Common myeloid progenitor, CD34-positive (primary cell): ENCODE results near the gene EFCAB7.

Experiments
- CTCF ChIA-PET: fragments of 350-600 bp; sonication (Branson Sonifier 250); formaldehyde crosslinking; loops from one replicate; lab custom pipeline; 2021; ENCODE audit warnings: antibody characterized with exemption; lab: Charles Lee
- POLR2A ChIA-PET: fragments of 350-600 bp; sonication (Branson Sonifier 250); formaldehyde crosslinking; loops from one replicate; lab custom pipeline; 2021; ENCODE audit warnings: antibody characterized with exemption; lab: Charles Lee
- DNase-seq, 3 donors: peaks; one replicate each; pipeline versions ENCODE4 v3.0.0 to v3.0.0-alpha.2; 2013
- H3K27ac ChIP-seq, 2 experiments: 1 replicate in 1 of 2; 2 replicates in 1 of 2; pipeline ENCODE4 v1.7.0; 2013; ENCODE audit warnings: inconsistent platforms in 2 of 2, low read length in 2 of 2, mild to moderate bottlenecking in 2 of 2, low read depth in 1 of 2, moderate library complexity in 1 of 2; ENCODE audit not compliant: severe bottlenecking in 2 of 2, insufficient read depth in 1 of 2, poor library complexity in 1 of 2
- H3K27me3 ChIP-seq, 5 experiments: replicated peaks in 2 of 5; 1 replicate in 3 of 5; 2 replicates in 2 of 5; pipeline versions ENCODE4 v1.6.1 to v1.7.0; 2013; ENCODE audit warnings: low read length in 4 of 5, mild to moderate bottlenecking in 2 of 5, moderate library complexity in 2 of 5, inconsistent platforms in 1 of 5; ENCODE audit not compliant: insufficient read depth in 5 of 5, control insufficient read depth in 4 of 5
- H3K36me3 ChIP-seq, 4 experiments: 1 replicate in 2 of 4; 2 replicates in 2 of 4; pipeline versions ENCODE4 v1.6.1 to v1.7.0; 2013; ENCODE audit warnings: low read length in 3 of 4, control low read depth in 1 of 4, mild to moderate bottlenecking in 1 of 4; ENCODE audit not compliant: control insufficient read depth in 4 of 4, insufficient read depth in 4 of 4
- H3K4me1 ChIP-seq, 4 experiments: 1 replicate in 3 of 4; 2 replicates in 1 of 4; pipeline versions ENCODE4 v1.6.1 to v1.7.1; 2013; ENCODE audit warnings: low read length in 3 of 4, mild to moderate bottlenecking in 3 of 4, control low read depth in 1 of 4, inconsistent platforms in 1 of 4, moderate library complexity in 1 of 4; ENCODE audit not compliant: control insufficient read depth in 4 of 4, insufficient read depth in 4 of 4; ENCODE audit errors: control extremely low read depth in 1 of 4
- H3K4me3 ChIP-seq, 7 experiments: 1 replicate in 4 of 7; 2 replicates in 3 of 7; pipeline versions ENCODE4 v1.5.1 to v1.7.0; 2013; ENCODE audit warnings: mild to moderate bottlenecking in 7 of 7, low read length in 6 of 7, moderate library complexity in 6 of 7, inconsistent platforms in 2 of 7, low read depth in 2 of 7, control low read depth in 1 of 7; ENCODE audit not compliant: insufficient read depth in 4 of 7, control insufficient read depth in 1 of 7; ENCODE audit errors: extremely low read depth in 1 of 7
- H3K9me3 ChIP-seq, 5 experiments: 1 replicate in 4 of 5; 2 replicates in 1 of 5; pipeline versions ENCODE4 v1.6.1 to v1.7.1; 2013; ENCODE audit warnings: low read length in 4 of 5, mild to moderate bottlenecking in 2 of 5, inconsistent platforms in 1 of 5, low read depth in 1 of 5, moderate library complexity in 1 of 5; ENCODE audit not compliant: control insufficient read depth in 4 of 5, insufficient read depth in 2 of 5; ENCODE audit errors: control extremely low read depth in 1 of 5
- WGBS: methylation state at CpG from one replicate; pipeline ENCODE4 v1.1.5; 2013; ENCODE audit not compliant: insufficient coverage; 5-methylcytosine and 5-hydroxymethylcytosine counted together

EFCAB7 gene

DNA sequence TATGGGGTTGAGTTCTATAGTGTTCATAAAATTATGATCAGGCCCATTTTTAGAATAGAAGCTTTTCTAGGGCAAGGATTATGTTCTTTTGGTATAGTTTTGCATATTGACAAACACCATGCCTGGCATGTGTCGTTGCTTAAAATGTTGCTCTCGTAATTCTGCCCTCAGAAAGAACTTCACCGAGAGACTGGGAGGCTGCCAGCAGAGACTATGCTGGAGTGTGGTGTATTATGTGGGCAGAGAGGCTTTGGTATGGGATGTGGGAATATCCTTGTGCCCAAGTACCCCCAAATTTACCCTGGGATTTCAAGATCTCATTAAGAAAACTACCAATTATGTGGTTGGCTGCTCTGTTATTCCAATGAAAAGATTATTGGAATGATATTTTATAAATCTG is 97.8 kb downstream of the EFCAB7 start:
- WGBS = 94% methylated on average over 2 of the region's 3 CpGs
- ChIA-PET CTCF (no interaction called here), POLR2A (no interaction called here)

GRCh38 chr1:63621698-63622097 is 98.4 kb downstream of the EFCAB7 start:
- no peaks in the 10 kb centered on the region for H3K9me3 ChIP-seq
- H3K36me3 ChIP-seq = no peaks in the 10 kb centered on the region
- 92% methylated on average over 5 of the region's 6 CpGs for WGBS
- H3K27ac ChIP-seq = no peak overlapping the region
- H3K4me3 ChIP-seq = no peak overlapping the region
- ChIA-PET POLR2A (no interaction called here), CTCF (no interaction called here)
- no peak for DNase-seq
- peaks cover 0 to 10% (median 3%) of the 10 kb centered on the region in 4 experiments for H3K4me1 ChIP-seq
- no peaks in the 10 kb centered on the region for H3K27me3 ChIP-seq

More for the DNA sequence above, 97.8 kb downstream of the EFCAB7 start:
- Histone ChIP-seq H3K9me3 (no peaks in the 10 kb centered on the region), H3K27ac (no peak overlapping the region), H3K4me3 (no peak overlapping the region), H3K36me3 (no peaks in the 10 kb centered on the region), H3K27me3 (no peaks in the 10 kb centered on the region), H3K4me1 (peaks cover 0 to 7% (median 3%) of the 10 kb centered on the region in 4 experiments)
- no peak for DNase-seq
